Ramos (cell line): ENCODE data around the gene SLC44A2.

Experiments used
- in situ Hi-C: fragments of 300-500 bp; cut with MboI; formaldehyde crosslinking; loops from one replicate; pipeline ENCODE4 v1.14.3; 2022; ENCODE audit warnings: low sequenced_read_pairs; ENCODE audit not compliant: unreplicated experiment

Gene SLC44A2

DNA sequence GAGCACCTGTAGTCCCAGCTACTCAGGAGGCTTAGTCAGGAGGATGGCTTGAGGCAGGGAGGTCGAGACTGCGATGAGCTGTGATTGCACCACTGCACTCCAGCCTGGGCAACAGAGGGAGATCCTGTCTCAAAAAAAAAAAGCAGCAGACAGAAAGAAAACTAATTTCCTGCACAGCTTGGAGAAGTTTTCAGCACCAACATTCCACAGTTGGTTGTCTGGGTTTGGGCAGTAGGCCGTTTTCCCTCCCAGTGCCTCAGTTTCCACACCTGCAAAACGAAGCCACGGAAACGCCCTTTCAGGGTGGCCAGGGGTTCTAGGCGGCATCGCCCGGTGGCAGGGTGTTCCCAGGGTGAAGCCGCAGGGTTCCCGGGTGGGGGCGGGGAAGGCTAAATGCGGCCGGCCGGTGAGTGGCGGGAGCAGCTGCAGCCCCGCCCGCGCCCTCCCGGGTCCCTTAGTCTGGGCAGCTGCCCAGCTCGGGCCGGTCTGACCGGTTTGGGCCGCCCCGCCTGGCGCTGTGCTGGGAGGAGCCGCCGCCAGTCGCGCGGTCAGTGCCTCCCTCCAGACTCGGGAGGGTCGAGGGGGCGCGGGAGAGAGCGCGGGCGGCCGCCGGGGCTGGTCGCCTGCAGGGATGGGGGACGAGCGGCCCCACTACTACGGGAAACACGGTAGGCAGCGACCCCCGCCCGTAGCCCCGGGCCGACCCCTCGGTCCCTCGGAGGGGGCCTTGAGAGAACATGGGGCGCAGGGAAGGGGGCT lies at the start of gene SLC44A2:
Gene SLC44A2 (plus strand): TSS at position 551 of the 759 bp plus-strand sequence. CDS start 81 bp downstream, at position 632.
- in situ Hi-C loops: no loop called here

DNA sequence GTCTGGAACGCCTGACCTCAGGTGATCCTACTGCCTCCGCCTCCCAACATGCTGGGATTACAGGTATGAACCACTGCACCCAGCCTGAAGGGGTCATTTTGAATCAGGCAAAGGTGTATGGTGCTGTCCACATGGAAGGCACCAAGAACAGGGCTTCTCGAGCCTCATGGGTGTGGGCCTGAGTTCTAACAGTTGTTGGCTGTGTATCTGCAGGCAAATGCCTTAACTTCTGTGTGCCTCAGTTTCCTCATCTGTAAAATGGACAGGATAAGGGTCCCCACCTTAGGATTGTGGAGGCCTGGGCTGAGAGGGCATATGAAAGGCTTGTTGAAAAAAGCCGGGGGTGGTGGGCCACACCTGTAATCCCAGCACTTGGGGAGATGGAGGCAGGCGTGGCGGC lies 47.4 kb upstream of the SLC44A2 start:
- in situ Hi-C loops: no loop called here

DNA sequence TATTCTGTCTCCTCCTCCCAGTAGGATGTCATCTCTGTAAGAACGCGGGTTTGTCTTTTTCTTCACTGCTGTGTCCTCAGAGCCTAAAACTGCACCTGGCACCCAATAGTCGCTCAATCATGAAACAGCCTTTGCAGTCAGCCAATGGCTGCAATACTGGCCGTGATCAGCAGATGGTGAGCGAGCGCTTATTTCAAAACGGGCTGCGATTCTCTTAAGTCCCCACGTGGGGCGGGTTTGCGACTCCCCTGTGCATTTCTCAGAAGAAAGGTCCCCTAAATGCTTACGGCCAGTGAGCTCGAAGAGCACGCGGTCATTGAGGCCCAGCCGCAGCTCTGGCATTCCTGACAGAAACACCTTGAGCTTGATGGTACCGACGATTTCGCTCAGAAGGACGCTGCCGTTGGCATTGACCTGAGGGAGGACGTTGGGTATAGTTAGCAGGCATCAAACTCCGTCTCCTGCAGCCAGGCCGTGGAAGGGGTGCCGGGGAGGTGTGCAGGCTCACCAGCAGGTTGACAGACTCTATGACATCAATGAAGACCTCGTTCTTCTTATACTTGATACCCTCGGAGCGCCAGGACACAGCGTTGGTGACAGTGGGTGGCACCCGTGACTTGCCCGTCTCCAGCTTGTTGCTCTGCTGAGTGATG lies 44.2 kb upstream of the SLC44A2 start:
- in situ Hi-C loops: loop anchor here (5.0 kb wide), 2 partner anchors 61 to 116 kb away; no protein-coding TSS in a partner anchor

DNA sequence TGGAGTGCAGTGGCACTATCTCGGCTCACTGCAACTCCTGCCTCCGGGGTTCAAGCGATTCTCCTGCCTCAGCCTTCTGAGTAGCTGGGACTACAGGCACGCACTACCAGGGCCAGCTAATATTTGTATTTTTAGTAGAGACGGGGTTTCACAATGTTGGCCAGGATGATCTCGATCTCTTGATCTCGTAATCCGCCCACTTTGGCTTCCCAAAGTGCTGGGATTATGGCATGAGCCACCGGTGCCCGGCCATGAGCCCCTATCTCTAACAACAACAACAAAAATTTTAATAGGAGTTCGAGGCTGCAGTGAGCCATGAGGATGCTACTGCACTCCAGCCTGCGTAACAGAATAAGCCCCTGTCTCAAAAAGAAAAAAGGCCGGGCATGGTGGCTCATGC lies 43.3 kb upstream of the SLC44A2 start:
- in situ Hi-C loops: loop anchor here (5.0 kb wide), 2 partner anchors 60 to 115 kb away; no protein-coding TSS in a partner anchor

DNA sequence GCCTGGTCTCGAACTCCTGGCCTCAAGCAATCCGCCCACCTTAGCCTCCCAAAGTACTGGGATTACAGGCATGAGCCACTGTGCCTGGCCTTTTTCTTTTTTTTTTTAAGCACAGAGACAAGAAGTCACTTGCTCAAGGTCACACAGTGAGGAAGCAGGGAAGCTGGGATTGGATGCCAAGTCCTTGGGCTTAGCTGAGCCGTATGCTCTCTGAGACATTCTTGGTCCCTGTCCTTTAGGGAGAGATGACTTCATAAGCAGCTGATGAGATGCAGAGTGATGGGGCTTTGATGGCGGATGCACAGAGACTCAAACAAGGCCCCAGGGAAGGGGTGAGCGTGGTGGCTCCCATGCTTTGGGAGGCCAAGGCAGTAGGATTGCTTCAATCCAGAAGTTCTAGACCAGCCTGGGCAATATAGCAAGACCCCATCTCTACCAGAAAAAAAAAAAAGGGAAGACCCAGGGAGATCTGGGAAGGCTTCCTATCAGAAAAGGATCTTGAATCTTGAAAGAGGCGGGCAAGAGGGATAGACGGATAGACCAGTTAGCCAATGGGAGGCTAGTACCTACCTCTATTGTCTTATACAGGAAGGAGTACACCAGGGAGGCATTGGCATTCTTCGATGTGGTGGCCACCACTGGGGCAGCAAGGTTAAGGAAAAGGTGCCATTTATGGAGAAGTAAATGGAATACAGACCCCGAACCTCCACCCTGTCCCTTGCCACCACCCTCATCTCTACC lies 42.1 kb upstream of the SLC44A2 start:
- in situ Hi-C loops: loop anchor here (5.0 kb wide), 2 partner anchors 59 to 114 kb away; no protein-coding TSS in a partner anchor

DNA sequence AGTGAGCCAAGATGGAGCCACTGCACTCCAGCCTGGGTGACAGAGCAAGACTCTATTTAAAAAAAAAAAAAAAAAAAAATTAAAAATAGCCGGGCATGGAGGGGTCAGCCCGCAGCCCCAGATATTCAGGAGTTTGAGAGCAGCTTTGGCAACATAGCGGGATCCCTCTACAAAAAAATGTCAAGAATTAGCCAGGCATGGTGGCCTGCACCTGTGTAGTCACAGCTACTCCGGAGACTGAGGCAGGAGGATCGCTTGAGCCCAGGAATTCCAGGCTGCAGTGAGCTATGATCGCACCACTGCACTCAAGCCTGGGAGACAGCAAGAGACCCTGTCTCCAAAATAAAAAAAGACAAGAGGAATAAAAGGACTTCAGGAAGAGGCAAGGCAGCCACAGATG lies 39.0 kb upstream of the SLC44A2 start:
- in situ Hi-C loops: no loop called here

DNA sequence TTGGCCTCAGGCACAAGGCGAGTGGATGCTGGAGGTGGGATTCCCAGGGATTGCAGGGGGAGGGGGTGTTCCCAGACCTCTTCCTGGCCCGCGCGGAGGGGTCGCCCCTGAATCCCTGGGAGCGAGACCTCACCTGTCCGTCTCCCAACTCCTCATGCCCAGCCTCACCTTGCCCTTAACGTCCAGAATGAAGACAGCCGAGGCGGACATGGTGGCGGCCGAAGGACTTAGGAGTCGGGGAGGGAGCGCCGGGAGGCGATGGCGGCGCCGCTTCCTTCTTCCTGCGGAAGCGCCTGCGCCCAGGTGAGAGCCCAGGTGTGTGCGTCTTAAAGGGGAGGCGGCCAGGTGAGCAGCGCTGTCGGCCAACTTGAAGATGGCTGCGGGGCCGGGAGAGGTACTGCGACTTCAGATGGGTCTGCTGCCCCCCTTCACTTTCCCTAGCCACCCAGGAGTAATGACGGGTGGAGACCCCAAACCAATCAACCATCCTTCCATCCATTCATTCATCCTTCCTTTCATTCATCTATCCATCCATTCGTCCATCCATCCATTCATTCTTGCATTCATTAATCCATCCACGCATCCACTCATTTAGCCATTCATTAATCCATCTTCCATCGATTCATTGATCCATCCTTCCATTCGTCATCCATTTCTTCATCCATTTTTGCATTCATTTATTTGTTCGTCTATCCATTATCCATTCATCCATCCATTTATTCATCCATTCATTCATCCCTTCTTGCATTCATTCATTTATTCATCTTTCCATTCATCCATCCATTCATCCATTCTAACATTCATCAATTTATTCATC lies 38.1 kb upstream of the SLC44A2 start, which contains the start of gene AP1M2:
Gene AP1M2 (minus strand): TSS at position 291 of the 817 bp plus-strand sequence. CDS start 81 bp downstream, at position 210.
- in situ Hi-C loops: no loop called here

DNA sequence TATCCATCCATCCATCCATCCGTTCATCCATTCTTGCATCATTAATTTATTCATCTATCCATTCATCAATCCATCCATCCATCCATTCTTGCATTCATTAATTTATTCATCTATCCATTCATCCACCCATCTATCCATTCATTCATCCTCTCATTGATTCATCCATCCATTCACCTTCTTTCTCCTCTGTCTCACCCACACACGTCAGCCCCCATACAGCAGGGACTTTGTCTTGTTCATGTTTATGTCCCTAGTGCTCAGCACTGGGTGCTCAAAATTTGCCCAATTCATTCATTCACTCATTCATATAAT lies 37.6 kb upstream of the SLC44A2 start:
- in situ Hi-C loops: no loop called here

DNA sequence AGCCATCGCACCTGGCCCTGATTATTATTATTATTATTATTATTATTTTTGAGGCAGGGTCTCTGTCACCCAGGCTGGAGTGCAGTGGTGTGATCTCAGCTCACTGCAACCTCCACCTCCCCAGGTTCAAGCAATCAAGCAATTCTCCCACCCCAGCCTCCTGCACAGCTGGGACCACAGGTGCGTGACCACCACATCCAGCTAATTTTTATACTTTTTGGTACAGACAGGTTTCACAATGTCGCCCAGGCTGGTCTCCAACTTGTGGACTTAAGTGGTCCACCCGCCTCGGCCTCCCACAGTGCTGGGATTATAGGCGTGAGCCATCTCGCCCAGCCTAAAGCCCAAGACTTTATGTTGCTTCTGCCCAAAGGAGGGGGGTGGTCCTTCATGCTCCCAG lies 32.2 kb upstream of the SLC44A2 start:
- in situ Hi-C loops: no loop called here

DNA sequence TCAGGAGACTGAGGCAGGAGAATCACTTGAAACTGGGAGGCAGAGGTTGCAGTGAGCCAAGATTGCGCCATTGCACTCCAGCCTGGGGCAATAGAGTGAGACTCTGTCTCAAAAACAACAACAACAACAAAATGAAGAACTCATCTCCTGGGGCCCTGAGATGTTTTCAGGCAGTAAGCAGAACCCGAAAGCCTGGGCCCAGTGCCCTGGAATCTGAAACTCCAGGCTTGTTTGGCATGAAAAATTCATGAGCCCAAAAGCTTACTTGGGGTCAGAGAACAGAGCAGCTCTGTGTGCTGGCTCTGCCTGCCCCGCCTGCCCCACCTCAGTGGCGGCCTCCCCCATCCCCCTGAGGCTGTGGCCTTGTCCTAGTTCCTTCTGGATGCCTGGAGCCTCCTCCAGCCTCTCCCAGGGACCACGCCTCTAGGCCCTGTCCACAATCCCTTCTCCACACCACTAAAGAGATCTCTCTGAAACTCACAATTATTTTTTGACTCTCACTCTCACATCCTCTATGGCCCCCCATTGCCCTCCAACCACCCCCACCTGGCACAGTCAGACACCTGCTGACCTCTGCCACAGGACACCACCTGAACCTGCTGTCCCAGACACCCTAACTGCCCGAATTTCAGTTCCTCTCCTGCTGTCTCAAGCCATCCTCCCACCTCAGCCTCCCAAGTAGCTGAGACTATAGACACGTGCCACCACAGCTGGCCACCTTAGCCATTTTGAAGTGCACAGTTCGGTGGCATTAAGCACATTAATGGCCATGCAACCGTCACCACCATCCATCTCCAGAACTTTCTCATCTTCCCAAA lies 31.3 kb upstream of the SLC44A2 start:
- in situ Hi-C loops: no loop called here

DNA sequence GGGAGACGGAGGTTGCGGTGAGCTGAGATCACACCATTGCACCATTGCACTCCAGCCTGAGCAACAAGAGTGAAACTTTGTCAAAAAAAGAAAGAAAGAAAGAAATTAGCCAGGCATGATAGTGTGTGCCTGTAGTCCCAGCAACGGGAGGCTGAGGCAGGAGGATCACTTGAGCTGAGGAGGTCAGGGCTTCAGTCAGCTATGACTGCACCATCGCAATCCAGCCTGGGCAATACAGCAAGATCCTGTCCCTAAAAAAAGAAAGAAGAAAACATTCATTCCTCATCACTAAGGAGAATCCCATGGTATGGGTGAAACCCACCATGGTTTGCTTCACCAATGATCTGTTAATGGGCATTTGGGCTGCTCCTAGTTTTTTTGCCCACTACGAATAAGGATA lies 25.2 kb upstream of the SLC44A2 start:
- in situ Hi-C loops: no loop called here

DNA sequence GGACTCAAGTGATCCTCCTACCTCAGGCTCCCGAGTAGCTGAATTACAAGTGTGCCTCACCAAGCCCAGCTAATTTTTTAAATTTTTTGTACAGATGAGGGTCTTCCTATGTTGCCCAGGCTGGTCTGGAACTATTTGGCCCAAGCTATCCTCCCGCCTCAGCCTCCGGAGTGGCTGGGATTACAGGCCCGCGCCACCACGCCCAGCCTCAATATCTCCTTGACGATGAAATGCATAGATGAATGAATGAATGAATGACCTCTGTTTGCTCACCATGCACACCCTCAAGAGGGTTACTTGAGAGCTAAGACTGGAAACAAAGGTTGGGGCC lies 23.4 kb upstream of the SLC44A2 start:
- in situ Hi-C loops: no loop called here

DNA sequence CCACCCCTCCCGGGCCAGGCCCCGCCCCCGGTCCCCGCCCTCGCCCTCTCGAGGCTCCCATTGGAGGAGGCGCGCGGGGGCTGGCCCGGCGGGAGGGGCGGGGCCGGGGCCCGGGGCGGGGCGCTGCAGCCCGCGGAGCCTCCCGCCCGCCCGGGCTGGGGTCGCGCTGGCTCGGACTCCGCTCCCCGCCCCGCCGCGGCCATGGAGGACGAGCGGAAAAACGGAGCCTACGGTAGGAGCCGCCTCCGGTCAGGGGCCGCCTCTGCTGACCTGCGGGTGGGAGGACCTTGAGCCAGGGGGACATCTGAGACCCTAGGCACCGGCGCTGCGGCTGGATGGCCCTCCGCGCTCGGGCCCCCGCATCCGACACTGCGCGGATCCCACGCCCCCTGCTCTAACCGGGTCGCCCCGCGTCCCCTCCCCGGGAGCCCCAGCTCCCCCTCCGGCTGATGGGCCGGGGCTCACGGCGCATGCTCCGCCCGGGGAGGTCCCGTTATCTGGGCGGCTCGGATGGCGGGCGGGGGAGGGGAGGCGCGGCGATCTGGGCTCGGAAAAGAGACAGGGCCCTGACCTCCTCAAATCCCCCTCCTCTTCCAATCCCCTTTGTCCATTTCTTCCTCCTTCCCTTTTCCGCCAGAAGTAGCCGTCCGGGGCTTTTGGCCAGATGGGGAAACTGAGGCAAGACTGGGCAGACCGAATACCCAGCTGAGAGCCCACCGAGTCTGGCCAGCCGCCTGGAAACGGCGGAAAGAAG lies 22.8 kb upstream of the SLC44A2 start:
- in situ Hi-C loops: no loop called here

DNA sequence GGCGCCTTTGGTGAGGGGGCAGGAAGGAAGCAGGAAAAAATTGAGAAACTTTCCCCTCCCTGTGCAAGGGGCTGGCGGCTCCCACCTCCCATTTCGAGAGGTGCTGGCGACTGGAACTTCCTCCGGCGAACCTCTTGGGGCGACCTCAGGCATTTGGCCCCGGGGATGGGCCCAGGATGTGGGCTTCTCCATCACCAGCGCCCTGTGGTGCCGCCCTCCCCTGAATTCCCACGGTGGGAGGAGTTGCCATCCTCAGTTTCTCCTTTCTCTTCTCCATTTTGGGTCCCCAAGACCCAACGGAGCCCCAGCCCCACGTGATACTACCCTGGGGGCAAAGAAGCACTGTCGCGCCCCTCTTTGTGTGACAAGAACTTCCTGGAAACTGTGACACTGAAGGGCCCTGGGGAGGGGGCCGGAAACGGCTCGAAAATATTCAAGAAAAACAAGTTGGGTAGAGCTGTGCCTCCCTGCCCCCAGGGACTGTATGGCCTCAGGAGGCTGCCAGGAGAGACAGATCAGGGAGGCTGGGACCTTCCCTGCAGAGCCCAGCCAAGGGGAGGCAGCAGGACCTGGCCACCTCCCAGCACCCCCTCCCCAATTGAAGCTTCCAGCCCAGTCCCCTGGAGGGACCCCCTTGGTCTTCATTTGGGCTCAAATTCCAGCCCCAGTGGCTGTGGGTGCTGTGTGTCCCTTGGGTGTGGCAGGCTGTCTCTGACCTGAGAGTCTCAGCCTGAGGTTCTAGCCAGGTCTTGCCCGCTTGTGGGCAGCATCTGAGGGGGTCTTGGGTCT lies 22.1 kb upstream of the SLC44A2 start:
- in situ Hi-C loops: no loop called here

DNA sequence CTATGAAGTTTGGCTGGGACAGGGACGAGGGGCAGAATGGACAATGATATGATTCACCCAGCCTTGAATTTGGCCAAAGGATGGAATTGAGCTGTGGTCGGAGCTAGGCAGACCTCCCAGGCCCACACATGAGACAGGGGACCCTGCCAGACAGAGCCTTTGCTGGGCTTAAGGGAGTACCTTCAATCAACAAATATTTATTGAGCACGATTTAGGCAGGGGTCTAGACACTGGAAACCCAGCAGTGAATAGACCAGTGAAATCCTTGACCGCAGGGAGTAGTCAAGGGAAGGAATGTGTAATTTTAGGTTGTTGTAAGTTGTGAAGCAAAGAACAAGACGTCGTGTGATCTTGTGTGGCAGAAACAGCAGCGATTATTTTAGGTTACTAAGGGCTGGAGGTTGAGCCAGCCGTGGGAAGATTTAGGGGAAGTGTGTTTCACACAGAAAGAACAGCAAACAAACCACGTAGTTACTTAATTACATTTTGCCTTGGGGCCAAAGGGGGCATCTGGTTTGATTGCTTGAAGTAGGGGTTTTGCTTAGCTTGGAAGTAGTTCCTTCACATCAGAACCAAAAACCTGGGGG lies 21.4 kb upstream of the SLC44A2 start:
- in situ Hi-C loops: no loop called here

DNA sequence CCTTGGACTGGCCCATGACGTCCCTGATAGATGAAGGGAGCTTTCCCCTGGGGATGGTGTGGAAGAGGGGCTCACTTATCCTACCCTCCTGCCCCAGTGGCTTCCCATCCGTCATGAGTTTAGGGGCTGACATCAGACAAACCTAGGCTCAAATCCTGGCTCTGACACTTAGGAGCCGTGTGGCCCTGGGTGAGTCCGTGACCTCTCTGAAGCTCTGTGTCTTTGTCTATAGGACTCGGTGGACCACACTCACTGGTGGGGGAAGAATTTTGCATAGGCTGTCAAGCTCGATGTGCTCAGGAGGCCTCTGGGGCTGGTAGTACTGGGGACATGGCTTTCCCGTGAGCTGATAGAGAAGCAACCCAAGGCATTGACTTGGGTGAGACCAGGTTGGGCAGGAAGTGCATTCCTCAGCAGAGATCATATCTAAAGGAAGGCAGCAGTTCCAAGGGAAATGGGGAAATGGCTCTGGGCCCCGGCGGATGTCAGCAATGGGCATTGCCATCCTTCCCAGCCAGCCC lies 20.8 kb upstream of the SLC44A2 start:
- in situ Hi-C loops: no loop called here

DNA sequence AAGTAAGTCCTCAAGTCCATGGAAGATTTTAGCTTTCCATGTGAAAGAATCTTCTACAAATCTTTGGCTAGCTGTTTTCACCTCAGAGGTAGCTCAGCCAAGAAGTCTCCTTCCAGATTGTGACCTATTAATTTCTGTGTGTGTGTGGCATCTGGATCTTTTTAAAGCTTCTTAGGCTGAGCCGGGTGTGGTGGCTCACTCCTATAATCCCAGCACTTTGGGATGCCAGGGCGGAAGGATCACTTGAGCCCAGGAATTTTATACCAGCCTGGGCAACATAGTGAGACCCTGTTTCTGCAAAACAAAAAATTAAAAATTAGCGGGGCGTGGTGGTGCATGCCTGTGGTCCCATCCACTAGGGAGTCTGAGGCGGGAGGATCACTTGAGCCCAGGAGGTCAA lies 13.4 kb upstream of the SLC44A2 start:
- in situ Hi-C loops: no loop called here
